IMR-90 (cell line): Measurements from ENCODE around the gene PLA2G12A. TPM values are rescaled to one million over a fixed set of nuclear protein-coding genes. Genes with fewer than 3 reads are reported as not detected.

Source experiments
- ATAC-seq: fragments of 200-7000 bp; cut with Tn5 transposase; 2 replicates; pipeline ENCODE4 v1.9.1; 2020; ENCODE audit warnings: low read depth, mild to moderate bottlenecking, moderate library complexity
- BruUV-seq: library from RNA; stranded (reverse); fragments of 400-500 nt; replicated peaks from 2 replicates; lab custom pipeline; 2021; lab: Mats Ljungman, UMichigan
- CTCF ChIA-PET: fragments of 300-600 bp; formaldehyde crosslinking; extraction: SDS; loops from one replicate; lab custom pipeline; 2021; ENCODE audit warnings: antibody characterized with exemption; lab: Yijun Ruan, JAX
- POLR2A ChIA-PET: fragments of 300-600 bp; sonication (Branson Sonifier 250); formaldehyde crosslinking; loops from one replicate; lab custom pipeline; 2022; ENCODE audit warnings: antibody characterized with exemption; ENCODE audit not compliant: unreplicated experiment; lab: Charles Lee
- DNase-seq: peaks from one replicate; pipeline ENCODE4 v3.0.0; 2013
- H2AFZ ChIP-seq: replicated peaks from 2 replicates; pipeline ENCODE3; 2013; ENCODE audit warnings: low read length, mild to moderate bottlenecking; ENCODE audit not compliant: poor library complexity
- H2AK5ac ChIP-seq: 2 replicates; pipeline ENCODE4 v1.6.1; 2013; ENCODE audit warnings: low read depth, low read length, inconsistent platforms
- H2AK9ac ChIP-seq: replicated peaks from 2 replicates; pipeline ENCODE3; 2013; ENCODE audit warnings: mild to moderate bottlenecking, low read depth, low read length, moderate library complexity; ENCODE audit not compliant: poor library complexity
- H2BK120ac ChIP-seq: 2 replicates; pipeline ENCODE4 v1.6.1; 2013; ENCODE audit warnings: low read depth, low read length, inconsistent platforms
- H2BK15ac ChIP-seq: 3 replicates; pipeline ENCODE4 v1.6.1; 2013; ENCODE audit warnings: low read depth, low read length, inconsistent platforms
- H2BK20ac ChIP-seq: 2 replicates; pipeline ENCODE4 v1.6.1; 2013; ENCODE audit warnings: low read depth, mild to moderate bottlenecking, inconsistent platforms, low read length, moderate library complexity
- H2BK5ac ChIP-seq: 2 replicates; pipeline ENCODE4 v1.6.1; 2013; ENCODE audit warnings: mild to moderate bottlenecking, low read depth, low read length, inconsistent platforms; ENCODE audit not compliant: poor library complexity, severe bottlenecking
- H3K14ac ChIP-seq: replicated peaks from 2 replicates; pipeline ENCODE4 v1.6.1; 2013; ENCODE audit warnings: low read depth, low read length, inconsistent platforms
- H3K18ac ChIP-seq: 2 replicates; pipeline ENCODE4 v1.6.1; 2013; ENCODE audit warnings: low read depth, low read length, control low read depth
- H3K23ac ChIP-seq: 2 replicates; pipeline ENCODE4 v1.6.1; 2013; ENCODE audit warnings: low read depth, low read length, inconsistent platforms
- H3K27ac ChIP-seq: 2 replicates; pipeline ENCODE4 v1.5.1; 2013; ENCODE audit warnings: mild to moderate bottlenecking, control low read depth, low read length; ENCODE audit not compliant: insufficient read depth
- H3K27me3 ChIP-seq: 2 replicates; pipeline ENCODE4 v1.6.1; 2013; ENCODE audit warnings: low read length; ENCODE audit not compliant: control insufficient read depth, insufficient read depth
- H3K36me3 ChIP-seq: 2 replicates; pipeline ENCODE4 v1.6.1; 2013; ENCODE audit warnings: low read length, mixed read lengths; ENCODE audit not compliant: control insufficient read depth, insufficient read depth
- H3K4ac ChIP-seq: 2 replicates; pipeline ENCODE4 v1.6.1; 2013; ENCODE audit warnings: low read depth, low read length, inconsistent platforms
- H3K4me1 ChIP-seq: 2 replicates; pipeline ENCODE4 v1.6.1; 2013; ENCODE audit warnings: low read length, mixed read lengths; ENCODE audit not compliant: control insufficient read depth, insufficient read depth
- H3K4me2 ChIP-seq: 2 replicates; pipeline ENCODE4 v1.6.1; 2013; ENCODE audit warnings: low read depth, mild to moderate bottlenecking, control low read depth, low read length, moderate library complexity
- H3K4me3 ChIP-seq: 2 replicates; pipeline ENCODE4 v1.5.1; 2013; ENCODE audit warnings: low read depth, mild to moderate bottlenecking, control low read depth, low read length, moderate library complexity; ENCODE audit not compliant: insufficient read depth
- H3K56ac ChIP-seq: 2 replicates; pipeline ENCODE4 v1.6.1; 2013; ENCODE audit warnings: low read length, inconsistent platforms; ENCODE audit not compliant: insufficient read depth; ENCODE audit errors: extremely low read depth
- H3K79me1 ChIP-seq, 2 experiments: 2 replicates each; pipeline ENCODE4 v1.6.1; 2013; ENCODE audit warnings: low read length in 2 of 2, inconsistent platforms in 1 of 2, low read depth in 1 of 2
- H3K9ac ChIP-seq: 2 replicates; pipeline ENCODE4 v1.6.1; 2013; ENCODE audit warnings: low read depth, low read length, control low read depth
- H3K9me1 ChIP-seq: 2 replicates; pipeline ENCODE4 v1.6.1; 2013; ENCODE audit warnings: low read length, inconsistent platforms; ENCODE audit not compliant: insufficient read depth
- H3K9me3 ChIP-seq: 2 replicates; pipeline ENCODE4 v1.6.1; 2013; ENCODE audit warnings: low read length; ENCODE audit not compliant: control insufficient read depth, insufficient read depth
- H4K20me1 ChIP-seq: 2 replicates; pipeline ENCODE4 v1.6.1; 2013; ENCODE audit warnings: low read length, inconsistent platforms; ENCODE audit not compliant: insufficient read depth
- H4K5ac ChIP-seq: 2 replicates; pipeline ENCODE4 v1.6.1; 2013; ENCODE audit warnings: mild to moderate bottlenecking, low read depth, low read length, control low read depth
- H4K8ac ChIP-seq, 2 experiments: 2 replicates each; pipeline ENCODE4 v1.6.1; 2013; ENCODE audit warnings: low read depth in 2 of 2, low read length in 2 of 2, control low read depth in 1 of 2, inconsistent platforms in 1 of 2
- H4K91ac ChIP-seq: 2 replicates; pipeline ENCODE4 v1.6.1; 2013; ENCODE audit warnings: low read depth, low read length, inconsistent platforms; ENCODE audit not compliant: insufficient read depth
- BHLHE40 ChIP-seq: fragments of 150-350 bp; IDR thresholded peaks from 2 replicates; pipeline ENCODE4 v1.6.1; 2016; ENCODE audit warnings: mild to moderate bottlenecking, low read depth, low read length
- CEBPB ChIP-seq: IDR thresholded peaks from 2 replicates; pipeline ENCODE4 v1.6.1; 2012; ENCODE audit warnings: low read depth, low read length, improper control_type of control experiment
- CHD1 ChIP-seq: IDR thresholded peaks from 2 replicates; pipeline ENCODE4 v1.6.1; 2012; ENCODE audit warnings: low read depth, low read length, improper control_type of control experiment
- FOS ChIP-seq: fragments of 150-350 bp; IDR thresholded peaks from 2 replicates; pipeline ENCODE4 v1.6.1; 2016; ENCODE audit warnings: low read depth, low read length
- MAFK ChIP-seq: IDR thresholded peaks from 2 replicates; pipeline ENCODE4 v1.6.1; 2012; ENCODE audit warnings: low read depth, low read length, improper control_type of control experiment
- MAZ ChIP-seq: IDR thresholded peaks from 2 replicates; pipeline ENCODE4 v1.6.1; 2012; ENCODE audit warnings: low read depth, mild to moderate bottlenecking, low read length, improper control_type of control experiment, moderate library complexity, borderline replicate concordance
- MXI1 ChIP-seq: IDR thresholded peaks from 2 replicates; pipeline ENCODE4 v1.6.1; 2012; ENCODE audit warnings: low read depth, mild to moderate bottlenecking, low read length, moderate library complexity, borderline replicate concordance
- NFE2L2 ChIP-seq: fragments of 150-350 bp; IDR thresholded peaks from 2 replicates; pipeline ENCODE4 v1.6.1; 2016; ENCODE audit warnings: low read depth, mild to moderate bottlenecking, low read length
- POLR2A ChIP-seq: IDR thresholded peaks from 2 replicates; pipeline ENCODE4 v1.6.1; 2012; ENCODE audit warnings: mild to moderate bottlenecking, low read depth, low read length
- RAD21 ChIP-seq: IDR thresholded peaks from 2 replicates; pipeline ENCODE4 v1.6.1; 2012; ENCODE audit warnings: low read length, improper control_type of control experiment
- RCOR1 ChIP-seq: IDR thresholded peaks from 2 replicates; pipeline ENCODE4 v1.6.1; 2012; ENCODE audit warnings: mild to moderate bottlenecking, low read length, improper control_type of control experiment; ENCODE audit not compliant: insufficient replicate concordance
- RFX5 ChIP-seq: IDR thresholded peaks from 2 replicates; pipeline ENCODE4 v1.8.0; 2012; ENCODE audit warnings: low read depth, mild to moderate bottlenecking, low read length, moderate library complexity
- SMC3 ChIP-seq: fragments of 150-350 bp; IDR thresholded peaks from 2 replicates; pipeline ENCODE4 v1.6.1; 2016; ENCODE audit warnings: low read depth, mild to moderate bottlenecking, antibody characterized with exemption, low read length, moderate library complexity
- USF2 ChIP-seq: fragments of 150-350 bp; IDR thresholded peaks from 2 replicates; pipeline ENCODE4 v1.6.1; 2017; ENCODE audit warnings: mild to moderate bottlenecking, antibody characterized with exemption, low read length, low read depth
- WGBS, 2 experiments: methylation state at CpG; one replicate each; pipeline versions ENCODE4 v1.1.5 to v1.1.7; 2013; ENCODE audit warnings: missing lambda C conversion rate in 2 of 2; ENCODE audit not compliant: insufficient read length in 1 of 2; ENCODE audit errors: extremely low coverage in 2 of 2; 5-methylcytosine and 5-hydroxymethylcytosine counted together
- dilution Hi-C: fragments of 300-500 bp; cut with HindIII; formaldehyde crosslinking; loops from one replicate; pipeline ENCODE4 v1.14.3; 2018; ENCODE audit warnings: low sequenced_read_pairs; ENCODE audit not compliant: unreplicated experiment
- in situ Hi-C: fragments of 300-500 bp; cut with MboI; formaldehyde crosslinking; loops from 3 replicates; pipeline ENCODE4 v1.14.3; 2019; ENCODE audit warnings: low sequenced_read_pairs, inconsistent platforms, mixed read lengths
- intact Hi-C: fragments of 100-400 bp; cut with micrococcal nuclease; formaldehyde crosslinking; loops from 2 replicates; pipeline ENCODE4 v1.10.0; 2022
- polyA plus RNA-seq, 3 experiments: library from polyadenylated mRNA; depleted of rRNA; stranded (reverse); fragments of >200 nt; gene quantifications; 2 replicates each; pipeline ENCODE4 v1.2.3, GENCODE V29; 2012; ENCODE audit warnings: low replicate concordance in 1 of 3
- total RNA-seq: library from RNA; depleted of rRNA; stranded (reverse); fragments of >200 nt; gene quantifications from 2 replicates; pipeline ENCODE4 v1.2.3, GENCODE V29; 2012
- TF ChIP-seq, protein P1 (sequence below): fragments of 150-350 bp; IDR thresholded peaks from 2 replicates; pipeline ENCODE4 v1.6.1; 2016; ENCODE audit warnings: low read depth, mild to moderate bottlenecking, low read length, moderate library complexity, borderline replicate concordance

PLA2G12A gene
- total and polyA plus RNA-seq, 2 of the 4 experiments (the other 2 are of a cell fraction): 10.3 to 17.4 TPM

- H2AK5ac ChIP-seq: no peak overlapping the region
- no peaks in the 10 kb centered on the region for H3K4me1 ChIP-seq
- no peak overlapping the region for H3K14ac ChIP-seq
- no CpG with 5 or more reads among the region's 7 CpGs for WGBS, 2 experiments
- no peaks in the 10 kb centered on the region for H3K9me1 ChIP-seq
- no peak overlapping the region for H2AK9ac ChIP-seq
- H3K56ac ChIP-seq: no peak overlapping the region
- DNase-seq (no peak), ATAC-seq (no peak)
- no peak overlapping the region for H3K23ac ChIP-seq
- no peaks in the 10 kb centered on the region for H4K20me1 ChIP-seq
- no peaks in the 10 kb centered on the region for H3K9me3 ChIP-seq
- in situ Hi-C loops: no loop called here
- no peak overlapping the region for H2BK5ac ChIP-seq
- no peaks in the 10 kb centered on the region for H3K27me3 ChIP-seq
- no peak overlapping the region for H2BK20ac ChIP-seq
- no peak overlapping the region for H2BK15ac ChIP-seq
- H3K4me3 ChIP-seq: no peak overlapping the region
- no peaks in the 10 kb centered on the region for H3K79me1 ChIP-seq
- no peak overlapping the region for H3K27ac ChIP-seq
- H3K36me3 ChIP-seq: no peaks in the 10 kb centered on the region
- no peak overlapping the region for H2BK120ac ChIP-seq
- H4K5ac ChIP-seq: no peak overlapping the region
- no peak overlapping the region for H2AFZ ChIP-seq
- no TSS peak for BruUV-seq
- dilution Hi-C loops: no loop called here
- intact Hi-C loops: no loop called here
- no peak overlapping the region for H4K91ac ChIP-seq
- POLR2A ChIA-PET: interaction anchor here (0.8 kb wide), 1 partner anchor 85 kb away, joined by 7 read pairs; no protein-coding TSS in a partner anchor
- CTCF ChIA-PET: interaction anchor here (0.7 kb wide), 1 partner anchor 30 kb away, joined by 5 read pairs; no protein-coding TSS in a partner anchor
- H3K9ac ChIP-seq: no peak overlapping the region
- no peak overlapping the region for H3K4me2 ChIP-seq
- H4K8ac ChIP-seq: no peak overlapping the region
- H3K4ac ChIP-seq: no peak overlapping the region
- H3K18ac ChIP-seq: no peak overlapping the region
- no peak for TF ChIP-seq RAD21
- no peak for TF ChIP-seq USF2
- no peak for TF ChIP-seq CHD1
- TF ChIP-seq NFE2L2: no peak
- TF ChIP-seq SMC3: no peak
- no peak for TF ChIP-seq CEBPB
- no peak for TF ChIP-seq MAFK
- TF ChIP-seq MXI1: no peak
- TF ChIP-seq RFX5: no peak
- TF ChIP-seq, protein P1, sequence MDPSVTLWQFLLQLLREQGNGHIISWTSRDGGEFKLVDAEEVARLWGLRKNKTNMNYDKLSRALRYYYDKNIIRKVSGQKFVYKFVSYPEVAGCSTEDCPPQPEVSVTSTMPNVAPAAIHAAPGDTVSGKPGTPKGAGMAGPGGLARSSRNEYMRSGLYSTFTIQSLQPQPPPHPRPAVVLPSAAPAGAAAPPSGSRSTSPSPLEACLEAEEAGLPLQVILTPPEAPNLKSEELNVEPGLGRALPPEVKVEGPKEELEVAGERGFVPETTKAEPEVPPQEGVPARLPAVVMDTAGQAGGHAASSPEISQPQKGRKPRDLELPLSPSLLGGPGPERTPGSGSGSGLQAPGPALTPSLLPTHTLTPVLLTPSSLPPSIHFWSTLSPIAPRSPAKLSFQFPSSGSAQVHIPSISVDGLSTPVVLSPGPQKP: no peak
- TF ChIP-seq FOS: no peak
- TF ChIP-seq POLR2A: no peak
- TF ChIP-seq MAZ: no peak
- TF ChIP-seq BHLHE40: no peak
- no peak for TF ChIP-seq RCOR1
Observed at GRCh38 chr4:109754093-109754857, 24.4 kb upstream of the PLA2G12A start.
